ENCODE results near the gene ATL1. TPM values are rescaled to one million over a fixed set of nuclear protein-coding genes. Genes with fewer than 3 reads are reported as not detected.

Gene ATL1
- total RNA-seq, 1 experiment from 2014 or later: 3.1 TPM

DNA sequence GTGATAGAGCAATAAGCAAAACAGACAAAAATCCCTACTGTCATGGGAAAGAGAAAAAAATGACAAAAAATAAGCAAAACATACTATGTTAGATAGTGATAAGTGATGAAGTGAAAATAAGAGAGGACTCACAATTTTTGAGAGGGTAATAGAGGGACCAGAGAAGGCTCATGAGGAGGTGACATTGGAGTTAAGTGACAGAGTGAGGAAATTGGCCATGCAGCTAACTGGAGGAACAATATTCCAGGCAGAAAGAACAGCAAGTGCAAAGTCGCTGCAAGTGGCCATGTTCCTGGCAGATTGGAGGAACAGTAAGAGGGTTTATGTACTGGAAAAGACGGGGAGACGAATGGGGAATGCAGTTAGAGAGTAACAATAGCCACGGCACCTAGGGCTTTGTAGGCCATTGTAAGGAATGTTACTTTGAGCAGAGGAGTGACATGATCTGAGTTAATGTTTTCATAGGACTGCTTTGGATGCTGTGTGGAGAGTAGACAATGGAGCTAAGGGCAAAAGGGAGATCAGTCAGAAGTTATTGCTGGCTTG lies 109.6 kb downstream of the ATL1 start:
- no peak for DNase-seq
- CTCF ChIA-PET: interaction anchor here (0.5 to 1.6 kb wide), 2 partner anchors 10 to 12 kb away, joined by 4 read pairs; no protein-coding TSS in a partner anchor
- intact Hi-C loops (cut with micrococcal nuclease; ENCODE audit: unreplicated experiment): loop anchor here (1.0 to 10.0 kb wide), 2 partner anchors 8 to 45 kb away; no protein-coding TSS in a partner anchor
- H3K27ac Mint-ChIP-seq (ENCODE audit: unreplicated experiment): no peak overlapping the region
- H3K4me1 Mint-ChIP-seq (ENCODE audit: low read depth, unreplicated experiment): peaks cover 2% of the 10 kb centered on the region
- no peaks in the 10 kb centered on the region for H3K9me3 Mint-ChIP-seq (ENCODE audit: low read depth, unreplicated experiment)
- BruUV-seq (replicated peaks): no TSS peak
- TF ChIP-seq, protein P1, sequence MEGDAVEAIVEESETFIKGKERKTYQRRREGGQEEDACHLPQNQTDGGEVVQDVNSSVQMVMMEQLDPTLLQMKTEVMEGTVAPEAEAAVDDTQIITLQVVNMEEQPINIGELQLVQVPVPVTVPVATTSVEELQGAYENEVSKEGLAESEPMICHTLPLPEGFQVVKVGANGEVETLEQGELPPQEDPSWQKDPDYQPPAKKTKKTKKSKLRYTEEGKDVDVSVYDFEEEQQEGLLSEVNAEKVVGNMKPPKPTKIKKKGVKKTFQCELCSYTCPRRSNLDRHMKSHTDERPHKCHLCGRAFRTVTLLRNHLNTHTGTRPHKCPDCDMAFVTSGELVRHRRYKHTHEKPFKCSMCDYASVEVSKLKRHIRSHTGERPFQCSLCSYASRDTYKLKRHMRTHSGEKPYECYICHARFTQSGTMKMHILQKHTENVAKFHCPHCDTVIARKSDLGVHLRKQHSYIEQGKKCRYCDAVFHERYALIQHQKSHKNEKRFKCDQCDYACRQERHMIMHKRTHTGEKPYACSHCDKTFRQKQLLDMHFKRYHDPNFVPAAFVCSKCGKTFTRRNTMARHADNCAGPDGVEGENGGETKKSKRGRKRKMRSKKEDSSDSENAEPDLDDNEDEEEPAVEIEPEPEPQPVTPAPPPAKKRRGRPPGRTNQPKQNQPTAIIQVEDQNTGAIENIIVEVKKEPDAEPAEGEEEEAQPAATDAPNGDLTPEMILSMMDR (IDR thresholded peaks at IDR 0.05; ENCODE audit: unreplicated experiment): no peak
- no peaks in the 10 kb centered on the region for H3K27me3 Mint-ChIP-seq (ENCODE audit: unreplicated experiment)
- H3K4me3 Mint-ChIP-seq (ENCODE audit: low read depth, unreplicated experiment): no peak overlapping the region
- no peaks in the 10 kb centered on the region for H3K36me3 Mint-ChIP-seq (ENCODE audit: insufficient read depth, unreplicated experiment)

DNA sequence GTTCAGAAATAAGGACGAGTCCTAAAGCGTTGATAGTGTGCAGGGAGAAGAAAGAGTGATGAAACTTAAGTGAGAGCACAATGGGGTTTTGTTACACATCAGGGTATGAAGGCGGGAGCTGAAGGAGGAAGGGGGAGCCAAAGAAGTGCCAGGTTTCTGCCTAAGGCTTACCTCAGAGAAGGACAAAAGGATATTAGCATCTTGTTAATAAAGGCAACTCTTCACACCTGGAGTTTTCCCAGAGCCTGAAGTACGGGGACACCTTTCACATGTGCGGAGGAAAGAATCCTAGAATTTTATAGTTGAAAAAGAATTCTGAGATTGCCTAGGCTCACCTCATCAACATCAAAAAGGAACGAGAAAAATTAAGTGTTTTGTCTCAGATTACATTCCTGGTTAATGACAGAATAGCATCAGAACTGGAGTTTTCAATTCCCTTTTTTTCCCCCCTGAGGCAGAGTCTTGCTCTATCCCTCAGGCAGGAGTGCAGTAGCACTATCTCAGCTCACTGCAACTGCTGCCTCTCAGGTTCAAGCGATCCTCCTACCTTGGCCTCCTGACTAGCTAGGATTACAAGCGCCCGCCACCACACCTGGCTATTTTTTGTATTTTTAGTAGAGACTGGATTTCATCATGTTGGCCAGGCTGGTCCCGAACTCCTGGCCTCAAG lies 110.4 kb downstream of the ATL1 start:
- Mint-ChIP-seq H3K36me3 (ENCODE audit: insufficient read depth, unreplicated experiment) (no peaks in the 10 kb centered on the region), H3K27me3 (ENCODE audit: unreplicated experiment) (no peaks in the 10 kb centered on the region), H3K4me1 (ENCODE audit: low read depth, unreplicated experiment) (peaks cover 7% of the 10 kb centered on the region), H3K27ac (ENCODE audit: unreplicated experiment) (no peak overlapping the region), H3K4me3 (ENCODE audit: low read depth, unreplicated experiment) (no peak overlapping the region), H3K9me3 (ENCODE audit: low read depth, unreplicated experiment) (no peaks in the 10 kb centered on the region)
- intact Hi-C loops (cut with micrococcal nuclease; ENCODE audit: unreplicated experiment): no loop called here
- TF ChIP-seq, protein P1 (IDR thresholded peaks at IDR 0.05; ENCODE audit: unreplicated experiment): no peak
- CTCF ChIA-PET: interaction anchor here (0.5 to 1.6 kb wide), 2 partner anchors 11 to 13 kb away, joined by 4 read pairs; no protein-coding TSS in a partner anchor
- no TSS peak for BruUV-seq (replicated peaks)
- DNase-seq: peak; percentile 29

DNA sequence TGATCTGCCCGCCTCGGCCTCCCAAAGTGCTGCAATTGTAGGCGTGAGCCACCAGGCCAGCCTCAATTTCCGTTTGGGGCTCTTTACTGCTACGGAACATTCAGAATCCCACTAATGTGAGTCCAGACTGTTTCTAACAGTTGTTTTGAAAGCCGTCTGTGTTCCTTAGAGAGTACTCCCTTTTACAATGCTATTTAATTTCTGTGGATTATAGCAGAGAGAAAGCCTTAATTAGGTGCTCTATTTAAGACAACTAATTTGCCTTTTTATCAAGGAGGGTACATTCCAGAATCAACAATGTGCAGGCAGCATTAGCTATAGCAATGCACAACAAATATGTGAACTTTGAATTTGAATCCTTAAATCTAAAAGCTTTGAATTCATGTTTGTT lies 110.9 kb downstream of the ATL1 start:
- Mint-ChIP-seq H3K27me3 (ENCODE audit: unreplicated experiment) (no peaks in the 10 kb centered on the region), H3K4me1 (ENCODE audit: low read depth, unreplicated experiment) (peaks cover 12% of the 10 kb centered on the region), H3K27ac (ENCODE audit: unreplicated experiment) (no peak overlapping the region), H3K9me3 (ENCODE audit: low read depth, unreplicated experiment) (no peaks in the 10 kb centered on the region), H3K36me3 (ENCODE audit: insufficient read depth, unreplicated experiment) (no peaks in the 10 kb centered on the region), H3K4me3 (ENCODE audit: low read depth, unreplicated experiment) (no peak overlapping the region)
- CTCF ChIA-PET: no interaction called here
- intact Hi-C loops (cut with micrococcal nuclease; ENCODE audit: unreplicated experiment): no loop called here
- TF ChIP-seq, protein P1 (IDR thresholded peaks at IDR 0.05; ENCODE audit: unreplicated experiment): no peak
- DNase-seq: no peak
- no TSS peak for BruUV-seq (replicated peaks)

DNA sequence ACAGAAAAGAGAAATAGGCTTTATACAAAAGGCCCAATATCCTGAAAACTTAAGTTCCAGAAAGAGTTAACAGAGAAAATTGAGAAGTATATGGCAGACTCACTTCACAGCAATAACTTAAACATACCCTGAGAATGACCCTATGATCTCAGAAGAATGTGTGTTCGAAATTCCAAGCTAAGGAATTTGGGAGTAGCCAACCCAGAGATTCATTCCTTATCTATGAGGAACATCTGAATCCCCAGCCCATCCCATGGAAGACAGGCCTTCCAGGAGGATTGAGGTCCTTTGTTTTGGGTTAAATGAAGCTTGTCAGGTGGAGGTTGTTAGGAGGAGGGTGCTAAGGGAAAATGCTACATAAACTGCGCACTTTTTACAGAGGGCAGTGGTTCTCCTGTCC lies 115.7 kb downstream of the ATL1 start:
- H3K4me3 Mint-ChIP-seq (ENCODE audit: low read depth, unreplicated experiment): no peak overlapping the region
- H3K27me3 Mint-ChIP-seq (ENCODE audit: unreplicated experiment): no peaks in the 10 kb centered on the region
- DNase-seq: no peak
- TF ChIP-seq, protein P1 (IDR thresholded peaks at IDR 0.05; ENCODE audit: unreplicated experiment): no peak
- BruUV-seq (replicated peaks): no TSS peak
- peaks cover 50% of the 10 kb centered on the region for H3K4me1 Mint-ChIP-seq (ENCODE audit: low read depth, unreplicated experiment)
- H3K36me3 Mint-ChIP-seq (ENCODE audit: insufficient read depth, unreplicated experiment): no peaks in the 10 kb centered on the region
- H3K27ac Mint-ChIP-seq (ENCODE audit: unreplicated experiment): peak overlapping the region; percentile 15
- H3K9me3 Mint-ChIP-seq (ENCODE audit: low read depth, unreplicated experiment): no peaks in the 10 kb centered on the region
- CTCF ChIA-PET: interaction anchor here (1.0 kb wide), 1 partner anchor 9 kb away, joined by 3 read pairs; no protein-coding TSS in a partner anchor
- intact Hi-C loops (cut with micrococcal nuclease; ENCODE audit: unreplicated experiment): no loop called here
